Liver (tissue), 9 donors: Measurements from ENCODE around the gene ADM5. TPM values are rescaled to one million over a fixed set of nuclear protein-coding genes. Genes with fewer than 3 reads are reported as not detected.

Experiments
- DNase-seq: peaks from one replicate; pipeline ENCODE4 v3.0.0-alpha.2; 2017; ENCODE audit warnings: low spot score
- H3K27ac ChIP-seq, 2 donors: one replicate each; pipeline ENCODE4 v1.7.0; 2013; ENCODE audit warnings: inconsistent platforms in 2 of 2, low read length in 2 of 2, control low read depth in 1 of 2, low read depth in 1 of 2, mild to moderate bottlenecking in 1 of 2
- H3K27me3 ChIP-seq, 4 donors: one replicate each; pipeline versions ENCODE4 v1.6.1 to v1.7.0; 2013; ENCODE audit warnings: low read length in 3 of 4, inconsistent platforms in 1 of 4, mild to moderate bottlenecking in 1 of 4, moderate library complexity in 1 of 4; ENCODE audit not compliant: control insufficient read depth in 4 of 4, insufficient read depth in 4 of 4
- H3K36me3 ChIP-seq, 4 donors: one replicate each; pipeline versions ENCODE4 v1.6.1 to v1.7.0; 2013; ENCODE audit warnings: low read length in 3 of 4, mild to moderate bottlenecking in 3 of 4, low read depth in 1 of 4, moderate library complexity in 1 of 4; ENCODE audit not compliant: control insufficient read depth in 4 of 4, insufficient read depth in 3 of 4
- H3K4me1 ChIP-seq, 4 donors: one replicate each; pipeline versions ENCODE4 v1.6.1 to v1.7.0; 2013; ENCODE audit warnings: low read length in 3 of 4, mild to moderate bottlenecking in 3 of 4, moderate library complexity in 1 of 4; ENCODE audit not compliant: control insufficient read depth in 4 of 4, insufficient read depth in 4 of 4
- H3K4me3 ChIP-seq, 3 donors: one replicate each; pipeline versions ENCODE4 v1.6.1 to v1.7.0; 2013; ENCODE audit warnings: low read length in 3 of 3, control low read depth in 1 of 3, low read depth in 1 of 3, mild to moderate bottlenecking in 1 of 3
- H3K9ac ChIP-seq, 2 donors: one replicate each; pipeline ENCODE4 v1.7.0; 2013; ENCODE audit warnings: low read length in 2 of 2, mild to moderate bottlenecking in 2 of 2, moderate library complexity in 2 of 2, control low read depth in 1 of 2, low read depth in 1 of 2
- H3K9me3 ChIP-seq, 4 donors: one replicate each; pipeline versions ENCODE4 v1.6.1 to v1.7.0; 2013; ENCODE audit warnings: low read length in 3 of 4; ENCODE audit not compliant: control insufficient read depth in 4 of 4
- EGR1 ChIP-seq, 2 donors: IDR thresholded peaks; 2 replicates each; pipeline ENCODE4 v1.6.1; 2016 to 2018; ENCODE audit warnings: antibody characterized with exemption in 2 of 2, low read depth in 2 of 2
- FOXA1 ChIP-seq: IDR thresholded peaks from 2 replicates; pipeline ENCODE4 v1.6.1; 2016; ENCODE audit warnings: antibody characterized with exemption
- GABPA ChIP-seq, 2 donors: IDR thresholded peaks in 1 of 2; conservative IDR thresholded peaks in 1 of 2; 2 replicates each; pipeline ENCODE4 v1.6.1; 2016; ENCODE audit warnings: antibody characterized with exemption in 2 of 2, mild to moderate bottlenecking in 1 of 2, moderate library complexity in 1 of 2
- HNF4A ChIP-seq, 2 donors: conservative IDR thresholded peaks; 2 replicates each; pipeline ENCODE4 v1.6.1; 2016; ENCODE audit warnings: antibody characterized with exemption in 2 of 2, mild to moderate bottlenecking in 2 of 2
- HNF4G ChIP-seq: IDR thresholded peaks from 2 replicates; pipeline ENCODE4 v1.6.1; 2016; ENCODE audit warnings: antibody characterized with exemption
- NR2F2 ChIP-seq: IDR thresholded peaks from 2 replicates; pipeline ENCODE4 v1.6.1; 2016; ENCODE audit warnings: antibody characterized with exemption
- RAD21 ChIP-seq, 2 donors: IDR thresholded peaks; 2 replicates each; pipeline ENCODE4 v1.6.1; 2016; ENCODE audit warnings: antibody characterized with exemption in 2 of 2, mild to moderate bottlenecking in 2 of 2
- RXRA ChIP-seq, 2 donors: IDR thresholded peaks; 2 replicates each; pipeline ENCODE4 v1.6.1; 2017 to 2018; ENCODE audit warnings: antibody characterized with exemption in 2 of 2, mild to moderate bottlenecking in 1 of 2
- SP1 ChIP-seq: IDR thresholded peaks from 2 replicates; pipeline ENCODE4 v1.6.1; 2018; ENCODE audit warnings: antibody characterized with exemption, mild to moderate bottlenecking
- YY1 ChIP-seq: IDR thresholded peaks from 2 replicates; pipeline ENCODE4 v1.6.1; 2016; ENCODE audit warnings: antibody characterized with exemption, mild to moderate bottlenecking
- WGBS: extraction: QIAGEN DNeasy Blood & Tissue Kit; methylation state at CpG from one replicate; pipeline ENCODE4 v1.1.7; 2013; 5-methylcytosine and 5-hydroxymethylcytosine counted together
- polyA plus RNA-seq, 2 donors: library from polyadenylated mRNA; stranded (reverse) in 1 of 2; unstranded in 1 of 2; fragments of 200-250 nt in 1 of 2; fragments of >200 nt in 1 of 2; fragmentation: Nextera tagmentation in 1 of 2; extraction: Ambion mirVana in 1 of 2; gene quantifications; one replicate each; pipeline versions ENCODE4 v1.2.1 to v1.2.3, GENCODE V29; 2013 to 2015
- total RNA-seq, 2 donors: library from RNA; depleted of rRNA; stranded (reverse); fragments of >200 nt; gene quantifications; one replicate each; pipeline ENCODE4 v1.2.3, GENCODE V29; 2014
- TF ChIP-seq, protein P1 (sequence below): IDR thresholded peaks from 2 replicates; pipeline ENCODE4 v1.6.1; 2016; ENCODE audit warnings: antibody characterized with exemption
- TF ChIP-seq, protein P2 (sequence below): IDR thresholded peaks from 2 replicates; pipeline ENCODE4 v1.6.1; 2016; ENCODE audit warnings: antibody characterized with exemption
- TF ChIP-seq, protein P3 (sequence below): IDR thresholded peaks from 2 replicates; pipeline ENCODE4 v1.6.1; 2016; ENCODE audit warnings: antibody characterized with exemption, mild to moderate bottlenecking
- TF ChIP-seq, protein P4 (sequence below): IDR thresholded peaks from 2 replicates; pipeline ENCODE4 v1.6.1; 2016; ENCODE audit warnings: antibody characterized with exemption
- TF ChIP-seq, protein P5 (sequence below): fragments of 150-350 bp; IDR thresholded peaks from 2 replicates; pipeline ENCODE4 v1.5.1; 2017; ENCODE audit warnings: improper control_type of control experiment, low read depth, low read length; ENCODE audit not compliant: missing input control
- donor health status: healthy.
- donor health status: healthy.
- donor health status: healthy.
- donor health status: healthy.
- donor health status: healthy.

The ADM5 gene
- total and polyA plus RNA-seq, 4 donors = 0.11 to 0.84 (median 0.26) TPM

DNA sequence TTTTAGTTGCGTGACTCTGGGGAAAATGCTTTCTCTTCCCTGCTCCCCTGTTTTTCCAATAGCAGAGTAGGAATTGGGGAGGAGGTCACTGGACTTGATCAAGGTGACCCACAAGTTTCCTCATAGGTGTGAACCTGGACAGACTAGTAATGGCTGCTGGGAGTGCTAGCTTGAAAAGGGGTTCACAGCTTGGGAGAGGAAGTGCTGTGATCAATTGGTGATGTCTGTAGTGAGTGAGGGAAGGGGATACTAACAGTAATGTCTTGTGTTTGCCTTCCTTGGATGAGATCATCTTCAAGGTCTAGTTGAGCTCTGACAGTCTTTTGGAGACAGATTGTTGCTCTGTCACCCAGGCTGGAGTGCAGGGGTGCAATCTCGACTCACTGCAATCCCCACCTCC lies 21.9 kb upstream of the ADM5 start:
- H3K9ac ChIP-seq = no peak overlapping the region
- H3K36me3 ChIP-seq = peaks cover 0 to 7% (median 1%) of the 10 kb centered on the region in 4 donors
- TF ChIP-seq RAD21 (IDR thresholded peaks at IDR 0.05) (no peak), YY1 (no peak), GABPA (IDR thresholded peaks at IDR 0.05 in 1 of 2, conservative IDR thresholded peaks at IDR 0.05 in 1 of 2) (no peak), HNF4G (no peak), FOXA1 (no peak), EGR1 (IDR thresholded peaks at IDR 0.05; ENCODE audit: low read depth in 2 of 2) (no peak), RXRA (IDR thresholded peaks at IDR 0.05) (no peak), NR2F2 (no peak)
- TF ChIP-seq, protein P1, sequence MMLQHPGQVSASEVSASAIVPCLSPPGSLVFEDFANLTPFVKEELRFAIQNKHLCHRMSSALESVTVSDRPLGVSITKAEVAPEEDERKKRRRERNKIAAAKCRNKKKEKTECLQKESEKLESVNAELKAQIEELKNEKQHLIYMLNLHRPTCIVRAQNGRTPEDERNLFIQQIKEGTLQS = no peak
- TF ChIP-seq, protein P2, sequence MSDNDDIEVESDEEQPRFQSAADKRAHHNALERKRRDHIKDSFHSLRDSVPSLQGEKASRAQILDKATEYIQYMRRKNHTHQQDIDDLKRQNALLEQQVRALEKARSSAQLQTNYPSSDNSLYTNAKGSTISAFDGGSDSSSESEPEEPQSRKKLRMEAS = no peak
- TF ChIP-seq, protein P3, sequence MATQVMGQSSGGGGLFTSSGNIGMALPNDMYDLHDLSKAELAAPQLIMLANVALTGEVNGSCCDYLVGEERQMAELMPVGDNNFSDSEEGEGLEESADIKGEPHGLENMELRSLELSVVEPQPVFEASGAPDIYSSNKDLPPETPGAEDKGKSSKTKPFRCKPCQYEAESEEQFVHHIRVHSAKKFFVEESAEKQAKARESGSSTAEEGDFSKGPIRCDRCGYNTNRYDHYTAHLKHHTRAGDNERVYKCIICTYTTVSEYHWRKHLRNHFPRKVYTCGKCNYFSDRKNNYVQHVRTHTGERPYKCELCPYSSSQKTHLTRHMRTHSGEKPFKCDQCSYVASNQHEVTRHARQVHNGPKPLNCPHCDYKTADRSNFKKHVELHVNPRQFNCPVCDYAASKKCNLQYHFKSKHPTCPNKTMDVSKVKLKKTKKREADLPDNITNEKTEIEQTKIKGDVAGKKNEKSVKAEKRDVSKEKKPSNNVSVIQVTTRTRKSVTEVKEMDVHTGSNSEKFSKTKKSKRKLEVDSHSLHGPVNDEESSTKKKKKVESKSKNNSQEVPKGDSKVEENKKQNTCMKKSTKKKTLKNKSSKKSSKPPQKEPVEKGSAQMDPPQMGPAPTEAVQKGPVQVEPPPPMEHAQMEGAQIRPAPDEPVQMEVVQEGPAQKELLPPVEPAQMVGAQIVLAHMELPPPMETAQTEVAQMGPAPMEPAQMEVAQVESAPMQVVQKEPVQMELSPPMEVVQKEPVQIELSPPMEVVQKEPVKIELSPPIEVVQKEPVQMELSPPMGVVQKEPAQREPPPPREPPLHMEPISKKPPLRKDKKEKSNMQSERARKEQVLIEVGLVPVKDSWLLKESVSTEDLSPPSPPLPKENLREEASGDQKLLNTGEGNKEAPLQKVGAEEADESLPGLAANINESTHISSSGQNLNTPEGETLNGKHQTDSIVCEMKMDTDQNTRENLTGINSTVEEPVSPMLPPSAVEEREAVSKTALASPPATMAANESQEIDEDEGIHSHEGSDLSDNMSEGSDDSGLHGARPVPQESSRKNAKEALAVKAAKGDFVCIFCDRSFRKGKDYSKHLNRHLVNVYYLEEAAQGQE = no peak
- TF ChIP-seq, protein P4, sequence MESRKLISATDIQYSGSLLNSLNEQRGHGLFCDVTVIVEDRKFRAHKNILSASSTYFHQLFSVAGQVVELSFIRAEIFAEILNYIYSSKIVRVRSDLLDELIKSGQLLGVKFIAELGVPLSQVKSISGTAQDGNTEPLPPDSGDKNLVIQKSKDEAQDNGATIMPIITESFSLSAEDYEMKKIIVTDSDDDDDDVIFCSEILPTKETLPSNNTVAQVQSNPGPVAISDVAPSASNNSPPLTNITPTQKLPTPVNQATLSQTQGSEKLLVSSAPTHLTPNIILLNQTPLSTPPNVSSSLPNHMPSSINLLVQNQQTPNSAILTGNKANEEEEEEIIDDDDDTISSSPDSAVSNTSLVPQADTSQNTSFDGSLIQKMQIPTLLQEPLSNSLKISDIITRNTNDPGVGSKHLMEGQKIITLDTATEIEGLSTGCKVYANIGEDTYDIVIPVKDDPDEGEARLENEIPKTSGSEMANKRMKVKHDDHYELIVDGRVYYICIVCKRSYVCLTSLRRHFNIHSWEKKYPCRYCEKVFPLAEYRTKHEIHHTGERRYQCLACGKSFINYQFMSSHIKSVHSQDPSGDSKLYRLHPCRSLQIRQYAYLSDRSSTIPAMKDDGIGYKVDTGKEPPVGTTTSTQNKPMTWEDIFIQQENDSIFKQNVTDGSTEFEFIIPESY = no peak
- TF ChIP-seq, protein P5, sequence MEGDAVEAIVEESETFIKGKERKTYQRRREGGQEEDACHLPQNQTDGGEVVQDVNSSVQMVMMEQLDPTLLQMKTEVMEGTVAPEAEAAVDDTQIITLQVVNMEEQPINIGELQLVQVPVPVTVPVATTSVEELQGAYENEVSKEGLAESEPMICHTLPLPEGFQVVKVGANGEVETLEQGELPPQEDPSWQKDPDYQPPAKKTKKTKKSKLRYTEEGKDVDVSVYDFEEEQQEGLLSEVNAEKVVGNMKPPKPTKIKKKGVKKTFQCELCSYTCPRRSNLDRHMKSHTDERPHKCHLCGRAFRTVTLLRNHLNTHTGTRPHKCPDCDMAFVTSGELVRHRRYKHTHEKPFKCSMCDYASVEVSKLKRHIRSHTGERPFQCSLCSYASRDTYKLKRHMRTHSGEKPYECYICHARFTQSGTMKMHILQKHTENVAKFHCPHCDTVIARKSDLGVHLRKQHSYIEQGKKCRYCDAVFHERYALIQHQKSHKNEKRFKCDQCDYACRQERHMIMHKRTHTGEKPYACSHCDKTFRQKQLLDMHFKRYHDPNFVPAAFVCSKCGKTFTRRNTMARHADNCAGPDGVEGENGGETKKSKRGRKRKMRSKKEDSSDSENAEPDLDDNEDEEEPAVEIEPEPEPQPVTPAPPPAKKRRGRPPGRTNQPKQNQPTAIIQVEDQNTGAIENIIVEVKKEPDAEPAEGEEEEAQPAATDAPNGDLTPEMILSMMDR = no peak
- H3K27ac ChIP-seq = no peak overlapping the region
- no peak for DNase-seq
- peaks cover 9 to 44% (median 31%) of the 10 kb centered on the region in 4 donors for H3K4me1 ChIP-seq
- H3K27me3 ChIP-seq = no peaks in the 10 kb centered on the region
- H3K9me3 ChIP-seq = no peaks in the 10 kb centered on the region
- WGBS = 94% methylated on average over 2 of the region's 2 CpGs
- no peak overlapping the region for H3K4me3 ChIP-seq

DNA sequence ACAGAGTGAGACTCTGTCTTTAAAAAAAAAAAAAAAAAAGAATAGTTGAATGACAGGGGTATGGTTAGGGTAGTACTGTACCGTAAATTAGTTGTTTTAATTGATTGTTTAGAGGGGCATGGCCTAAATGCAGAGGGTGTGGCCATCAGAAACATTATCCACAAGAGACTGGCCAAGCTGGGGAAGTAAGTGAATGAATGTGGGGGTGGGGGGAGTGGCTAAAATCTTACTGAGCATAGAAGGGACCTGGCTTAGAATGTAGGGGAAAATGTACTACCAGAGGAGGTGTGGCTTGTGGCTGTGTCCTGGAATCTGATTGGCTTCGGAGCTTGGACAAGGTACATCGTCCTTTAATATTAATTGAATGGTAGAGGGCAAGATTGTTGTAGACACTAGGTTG lies 19.9 kb upstream of the ADM5 start:
- no peak for TF ChIP-seq HNF4A (conservative IDR thresholded peaks at IDR 0.05)
- TF ChIP-seq, protein P5 = no peak
- no peak for TF ChIP-seq SP1
- TF ChIP-seq, protein P1 = no peak
- no peak for TF ChIP-seq NR2F2
- no peak for TF ChIP-seq YY1
- Histone ChIP-seq H3K9me3 (no peaks in the 10 kb centered on the region), H3K36me3 (peaks cover 0 to 2% (median 0%) of the 10 kb centered on the region in 4 donors), H3K4me3 (no peak overlapping the region), H3K27me3 (no peaks in the 10 kb centered on the region), H3K27ac (no peak overlapping the region), H3K4me1 (peaks cover 8 to 29% (median 20%) of the 10 kb centered on the region in 4 donors), H3K9ac (no peak overlapping the region)
- no peak for DNase-seq
- WGBS = 91% methylated on average over 3 of the region's 3 CpGs
